Measurements from ENCODE around the gene NT5DC2. TPM values are rescaled to one million over a fixed set of nuclear protein-coding genes. Genes with fewer than 3 reads are reported as not detected.

Gene NT5DC2
- total RNA-seq, 1 experiment from 2014 or later: 46.5 TPM

- no peaks in the 10 kb centered on the region for H4K20me1 ChIP-seq (ENCODE audit: insufficient read depth, low read depth, low read length)
- no peaks in the 10 kb centered on the region for H3K36me3 ChIP-seq (ENCODE audit: insufficient read depth, low read length)
- H3K9me3 ChIP-seq (ENCODE audit: low read length): no peaks in the 10 kb centered on the region
- H2AFZ ChIP-seq (ENCODE audit: low read length): no peak overlapping the region
- no peak for DNase-seq
- H3K9ac ChIP-seq (ENCODE audit: low read length): no peak overlapping the region
- peaks cover 6% of the 10 kb centered on the region for H3K4me1 ChIP-seq (ENCODE audit: low read length)
- no peak overlapping the region for H3K4me3 ChIP-seq (ENCODE audit: low read length)
- no peaks in the 10 kb centered on the region for H3K27me3 ChIP-seq (ENCODE audit: low read length)
- H3K4me2 ChIP-seq (ENCODE audit: low read depth, low read length, poor library complexity, severe bottlenecking): no peak overlapping the region
- H3K27ac ChIP-seq (ENCODE audit: low read length): no peak overlapping the region
- no peaks in the 10 kb centered on the region for H3K9me2 ChIP-seq (replicated peaks; ENCODE audit: insufficient read depth, low read length)
- H3K79me2 ChIP-seq (ENCODE audit: low read length): no peaks in the 10 kb centered on the region
These were observed 29.8 kb downstream of the NT5DC2 start for GRCh38 chr3:52503788-52504424.

GRCh38 chr3:52502808-52503350 is 30.8 kb downstream of the NT5DC2 start:
- no peak overlapping the region for H3K4me2 ChIP-seq (ENCODE audit: low read depth, low read length, poor library complexity, severe bottlenecking)
- no peaks in the 10 kb centered on the region for H3K9me2 ChIP-seq (replicated peaks; ENCODE audit: insufficient read depth, low read length)
- no peaks in the 10 kb centered on the region for H3K36me3 ChIP-seq (ENCODE audit: insufficient read depth, low read length)
- no peak overlapping the region for H3K9ac ChIP-seq (ENCODE audit: low read length)
- H3K27ac ChIP-seq (ENCODE audit: low read length): no peak overlapping the region
- H3K4me3 ChIP-seq (ENCODE audit: low read length): no peak overlapping the region
- no peaks in the 10 kb centered on the region for H3K79me2 ChIP-seq (ENCODE audit: low read length)
- no peak overlapping the region for H2AFZ ChIP-seq (ENCODE audit: low read length)
- no peaks in the 10 kb centered on the region for H3K9me3 ChIP-seq (ENCODE audit: low read length)
- H4K20me1 ChIP-seq (ENCODE audit: insufficient read depth, low read depth, low read length): no peaks in the 10 kb centered on the region
- H3K27me3 ChIP-seq (ENCODE audit: low read length): no peaks in the 10 kb centered on the region
- peaks cover 6% of the 10 kb centered on the region for H3K4me1 ChIP-seq (ENCODE audit: low read length)
- DNase-seq: no peak

GRCh38 chr3:52502001-52502400 is 31.7 kb downstream of the NT5DC2 start:
- DNase-seq: no peak
- Histone ChIP-seq H3K9ac (ENCODE audit: low read length) (no peak overlapping the region), H3K36me3 (ENCODE audit: insufficient read depth, low read length) (no peaks in the 10 kb centered on the region)

GRCh38 chr3:52501046-52501445 is 32.6 kb downstream of the NT5DC2 start:
- Histone ChIP-seq H3K4me1 (ENCODE audit: low read length) (peaks cover 6% of the 10 kb centered on the region), H2AFZ (ENCODE audit: low read length) (no peak overlapping the region), H3K4me2 (ENCODE audit: low read depth, low read length, poor library complexity, severe bottlenecking) (no peak overlapping the region), H3K9me2 (replicated peaks; ENCODE audit: insufficient read depth, low read length) (no peaks in the 10 kb centered on the region), H3K27me3 (ENCODE audit: low read length) (no peaks in the 10 kb centered on the region), H3K9ac (ENCODE audit: low read length) (no peak overlapping the region), H3K36me3 (ENCODE audit: insufficient read depth, low read length) (no peaks in the 10 kb centered on the region), H4K20me1 (ENCODE audit: insufficient read depth, low read depth, low read length) (no peaks in the 10 kb centered on the region), H3K79me2 (ENCODE audit: low read length) (no peaks in the 10 kb centered on the region), H3K9me3 (ENCODE audit: low read length) (no peaks in the 10 kb centered on the region), H3K4me3 (ENCODE audit: low read length) (no peak overlapping the region), H3K27ac (ENCODE audit: low read length) (no peak overlapping the region)
- no peak for DNase-seq

More at GRCh38 chr3:52502001-52502400, 31.7 kb downstream of the NT5DC2 start:
- Histone ChIP-seq H2AFZ (ENCODE audit: low read length) (no peak overlapping the region), H3K79me2 (ENCODE audit: low read length) (no peaks in the 10 kb centered on the region), H3K9me3 (ENCODE audit: low read length) (no peaks in the 10 kb centered on the region), H3K4me3 (ENCODE audit: low read length) (no peak overlapping the region), H3K4me2 (ENCODE audit: low read depth, low read length, poor library complexity, severe bottlenecking) (no peak overlapping the region), H4K20me1 (ENCODE audit: insufficient read depth, low read depth, low read length) (no peaks in the 10 kb centered on the region), H3K27ac (ENCODE audit: low read length) (no peak overlapping the region), H3K27me3 (ENCODE audit: low read length) (no peaks in the 10 kb centered on the region), H3K4me1 (ENCODE audit: low read length) (peaks cover 6% of the 10 kb centered on the region), H3K9me2 (replicated peaks; ENCODE audit: insufficient read depth, low read length) (no peaks in the 10 kb centered on the region)

- Histone ChIP-seq H3K4me3 (ENCODE audit: low read length) (no peak overlapping the region), H3K4me2 (ENCODE audit: low read depth, low read length, poor library complexity, severe bottlenecking) (no peak overlapping the region)
These were observed 35.3 kb downstream of the NT5DC2 start for GRCh38 chr3:52498137-52499054.

GRCh38 chr3:52495777-52496602 is 37.7 kb downstream of the NT5DC2 start:
- H3K79me2 ChIP-seq (ENCODE audit: low read length): no peaks in the 10 kb centered on the region

More at GRCh38 chr3:52498137-52499054, 35.3 kb downstream of the NT5DC2 start:
- Histone ChIP-seq H3K4me1 (ENCODE audit: low read length) (peaks cover 6% of the 10 kb centered on the region), H3K27ac (ENCODE audit: low read length) (no peak overlapping the region), H3K27me3 (ENCODE audit: low read length) (no peaks in the 10 kb centered on the region), H3K9me2 (replicated peaks; ENCODE audit: insufficient read depth, low read length) (no peaks in the 10 kb centered on the region), H3K36me3 (ENCODE audit: insufficient read depth, low read length) (no peaks in the 10 kb centered on the region), H3K9me3 (ENCODE audit: low read length) (no peaks in the 10 kb centered on the region), H3K9ac (ENCODE audit: low read length) (no peak overlapping the region), H2AFZ (ENCODE audit: low read length) (no peak overlapping the region), H3K79me2 (ENCODE audit: low read length) (no peaks in the 10 kb centered on the region), H4K20me1 (ENCODE audit: insufficient read depth, low read depth, low read length) (no peaks in the 10 kb centered on the region)
- DNase-seq: no peak

GRCh38 chr3:52494886-52495495 is 38.7 kb downstream of the NT5DC2 start, which contains the start of gene STAB1:
TSS of gene STAB1 (plus strand) at chr3:52495338. CDS start at chr3:52495414, 76 bp downstream.
- Histone ChIP-seq H3K9me3 (ENCODE audit: low read length) (no peaks in the 10 kb centered on the region), H3K9me2 (replicated peaks; ENCODE audit: insufficient read depth, low read length) (no peaks in the 10 kb centered on the region), H2AFZ (ENCODE audit: low read length) (no peak within 1 kb of the TSS), H3K4me3 (ENCODE audit: low read length) (no peak within 1 kb of the TSS), H3K27me3 (ENCODE audit: low read length) (no peaks in the 10 kb centered on the region), H3K79me2 (ENCODE audit: low read length) (no peaks in the 10 kb centered on the region), H3K4me2 (ENCODE audit: low read depth, low read length, poor library complexity, severe bottlenecking) (no peak within 1 kb of the TSS), H3K9ac (ENCODE audit: low read length) (no peak within 1 kb of the TSS), H3K27ac (ENCODE audit: low read length) (no peak within 1 kb of the TSS), H3K4me1 (ENCODE audit: low read length) (no peaks in the 10 kb centered on the region), H4K20me1 (ENCODE audit: insufficient read depth, low read depth, low read length) (no peaks in the 10 kb centered on the region), H3K36me3 (ENCODE audit: insufficient read depth, low read length) (0 out of 2 replicates have a peak, but pooled peaks cover 2% of the 10 kb centered on the region)
- DNase-seq: no peak

More at GRCh38 chr3:52495777-52496602, 37.7 kb downstream of the NT5DC2 start:
- no peaks in the 10 kb centered on the region for H3K27me3 ChIP-seq (ENCODE audit: low read length)
- H3K4me3 ChIP-seq (ENCODE audit: low read length): no peak overlapping the region
- H3K4me1 ChIP-seq (ENCODE audit: low read length): no peaks in the 10 kb centered on the region
- DNase-seq: no peak
- H3K9me2 ChIP-seq (replicated peaks; ENCODE audit: insufficient read depth, low read length): no peaks in the 10 kb centered on the region
- H4K20me1 ChIP-seq (ENCODE audit: insufficient read depth, low read depth, low read length): no peaks in the 10 kb centered on the region
- H2AFZ ChIP-seq (ENCODE audit: low read length): no peak overlapping the region
- H3K9ac ChIP-seq (ENCODE audit: low read length): no peak overlapping the region
- no peak overlapping the region for H3K27ac ChIP-seq (ENCODE audit: low read length)
- no peaks in the 10 kb centered on the region for H3K9me3 ChIP-seq (ENCODE audit: low read length)
- no peak overlapping the region for H3K4me2 ChIP-seq (ENCODE audit: low read depth, low read length, poor library complexity, severe bottlenecking)
- 0 out of 2 replicates have a peak, but pooled peaks cover 2% of the 10 kb centered on the region for H3K36me3 ChIP-seq (ENCODE audit: insufficient read depth, low read length)

Data from Karpas-422 (cell line).